Lower leg skin (tissue), 4 donors: ENCODE measurements around the gene SNX18. TPM values are rescaled to one million over a fixed set of nuclear protein-coding genes. Genes with fewer than 3 reads are reported as not detected.

Experiments
- total RNA-seq, 4 donors: library from RNA; depleted of rRNA; stranded (reverse); fragments of >200 nt; gene quantifications; one replicate each; pipeline ENCODE4 v1.1.0, GENCODE V29; 2016

The SNX18 gene
- total RNA-seq, 4 donors from 2014 or later, result 38.5 to 59.6 (median 51.2) TPM

Other genes starting within 250 kb of the SNX18 start
- gene ARL15, start 207.2 kb upstream of the SNX18 start, total RNA-seq, result 10 to 100 TPM; 16.6 to 48.8 (median 32.3) TPM
- gene HSPB3, start 62.1 kb upstream of the SNX18 start, total RNA-seq, result 1 to 10 TPM in 1 of 4 donors, under 1 TPM in 2, not detected in 1; 0.49 to 1.3 (median 0.91) TPM